AG04450 (cell line): ENCODE measurements around the gene ARMC9. TPM values are rescaled to one million over a fixed set of nuclear protein-coding genes. Genes with fewer than 3 reads are reported as not detected.
A peak's percentile ranks its signal among the peaks of the same experiment; 100 is the strongest.

Experiments used
- CTCF ChIA-PET: fragments of 300-600, 350-600 bp; formaldehyde crosslinking; extraction: SDS; loops from one replicate; lab custom pipeline; 2022; ENCODE audit warnings: antibody characterized with exemption, inconsistent platforms; lab: Charles Lee
- POLR2A ChIA-PET: fragments of 350-600 bp; formaldehyde crosslinking; extraction: SDS; loops from one replicate; lab custom pipeline; 2021; ENCODE audit warnings: antibody characterized with exemption, inconsistent platforms; lab: Yijun Ruan, JAX
- DNase-seq: peaks from one replicate; pipeline ENCODE4 v3.0.0-alpha.2; 2011; ENCODE audit warnings: low read depth, low spot score
- H3K27ac ChIP-seq: one replicate; pipeline ENCODE4 v1.5.1; 2012; ENCODE audit warnings: low read depth, low read length, control low read depth
- H3K27me3 ChIP-seq: one replicate; pipeline ENCODE4 v1.6.0; 2012; ENCODE audit warnings: low read length; ENCODE audit not compliant: control insufficient read depth, insufficient read depth
- H3K4me3 ChIP-seq: 2 replicates; pipeline ENCODE4 v1.5.1; 2011; ENCODE audit warnings: mild to moderate bottlenecking, low read depth, low read length, control low read depth
- H3K9me3 ChIP-seq: 2 replicates; pipeline ENCODE4 v1.5.1; 2012; ENCODE audit warnings: low read length; ENCODE audit not compliant: control insufficient read depth, insufficient read depth
- polyA plus RNA-seq: library from polyadenylated mRNA; depleted of rRNA; stranded (reverse); fragments of >200 nt; gene quantifications from 2 replicates; pipeline ENCODE4 v1.2.3, GENCODE V29; 2011
- TF ChIP-seq, protein P1 (sequence below): IDR thresholded peaks from 2 replicates; pipeline ENCODE4 v1.5.1; 2011; ENCODE audit warnings: low read depth, low read length, control low read depth, inconsistent platforms

Gene ARMC9
- polyA plus RNA-seq, 1 experiment: 49.4 TPM

- CTCF ChIA-PET: interaction anchor here (8.6 kb wide), 1 partner anchor 119 kb away, joined by 173 read pairs; no protein-coding TSS in a partner anchor
- Histone ChIP-seq H3K27me3 (no peaks in the 10 kb centered on the region), H3K4me3 (no peak overlapping the region), H3K27ac (no peak overlapping the region), H3K9me3 (no peaks in the 10 kb centered on the region)
- TF ChIP-seq, protein P1, sequence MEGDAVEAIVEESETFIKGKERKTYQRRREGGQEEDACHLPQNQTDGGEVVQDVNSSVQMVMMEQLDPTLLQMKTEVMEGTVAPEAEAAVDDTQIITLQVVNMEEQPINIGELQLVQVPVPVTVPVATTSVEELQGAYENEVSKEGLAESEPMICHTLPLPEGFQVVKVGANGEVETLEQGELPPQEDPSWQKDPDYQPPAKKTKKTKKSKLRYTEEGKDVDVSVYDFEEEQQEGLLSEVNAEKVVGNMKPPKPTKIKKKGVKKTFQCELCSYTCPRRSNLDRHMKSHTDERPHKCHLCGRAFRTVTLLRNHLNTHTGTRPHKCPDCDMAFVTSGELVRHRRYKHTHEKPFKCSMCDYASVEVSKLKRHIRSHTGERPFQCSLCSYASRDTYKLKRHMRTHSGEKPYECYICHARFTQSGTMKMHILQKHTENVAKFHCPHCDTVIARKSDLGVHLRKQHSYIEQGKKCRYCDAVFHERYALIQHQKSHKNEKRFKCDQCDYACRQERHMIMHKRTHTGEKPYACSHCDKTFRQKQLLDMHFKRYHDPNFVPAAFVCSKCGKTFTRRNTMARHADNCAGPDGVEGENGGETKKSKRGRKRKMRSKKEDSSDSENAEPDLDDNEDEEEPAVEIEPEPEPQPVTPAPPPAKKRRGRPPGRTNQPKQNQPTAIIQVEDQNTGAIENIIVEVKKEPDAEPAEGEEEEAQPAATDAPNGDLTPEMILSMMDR: no peak
- POLR2A ChIA-PET: no interaction called here
- DNase-seq: no peak
These were observed 96.9 kb downstream of the ARMC9 start for GRCh38 chr2:231295363-231295655.

GRCh38 chr2:231296401-231296974 is 98.1 kb downstream of the ARMC9 start:
- ChIA-PET POLR2A (interaction anchor here (1.0 kb wide), 1 partner anchor 116 kb away, joined by 10 read pairs; no protein-coding TSS in a partner anchor), CTCF (interaction anchor here (0.5 to 8.6 kb wide), 37 partner anchors 9 to 315 kb away, joined by 3 to 173 read pairs (median 5); no protein-coding TSS in a partner anchor)
- H3K9me3 ChIP-seq: no peaks in the 10 kb centered on the region
- H3K27ac ChIP-seq: no peak overlapping the region
- no peak overlapping the region for H3K4me3 ChIP-seq
- TF ChIP-seq, protein P1: no peak
- H3K27me3 ChIP-seq: no peaks in the 10 kb centered on the region
- DNase-seq: no peak

GRCh38 chr2:231297108-231297908 is 98.9 kb downstream of the ARMC9 start:
- Histone ChIP-seq H3K4me3 (no peak overlapping the region), H3K27ac (no peak overlapping the region), H3K9me3 (no peaks in the 10 kb centered on the region), H3K27me3 (no peaks in the 10 kb centered on the region)
- CTCF ChIA-PET: interaction anchor here (0.6 to 8.6 kb wide), 38 partner anchors 9 to 244 kb away, joined by 3 to 173 read pairs (median 5); no protein-coding TSS in a partner anchor
- POLR2A ChIA-PET: interaction anchor here (0.6 to 1.0 kb wide), 2 partner anchors 115 to 155 kb away, joined by 4 to 10 read pairs; no protein-coding TSS in a partner anchor
- TF ChIP-seq, protein P1: peak; percentile 85
- peak; percentile 37 for DNase-seq

DNA sequence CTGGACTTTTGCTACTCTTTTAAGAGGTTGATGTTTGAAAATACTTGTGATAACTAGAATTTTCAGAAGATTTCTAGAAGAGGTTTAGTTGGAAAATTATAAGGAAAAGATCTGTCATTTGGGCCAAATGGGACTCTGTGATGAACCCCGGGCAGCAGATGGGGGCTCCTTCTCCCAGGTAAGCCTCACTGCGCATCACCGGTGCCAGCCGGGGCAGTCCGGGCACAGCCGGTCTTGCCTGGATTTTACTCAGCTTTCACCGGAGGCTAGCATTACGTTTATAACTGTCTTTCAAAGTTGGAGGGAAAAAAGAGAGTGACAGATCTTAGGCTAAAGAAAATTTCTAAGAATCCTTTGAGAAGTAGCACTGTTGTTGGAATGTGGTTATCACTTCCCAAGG is 99.7 kb downstream of the ARMC9 start:
- ChIA-PET CTCF (interaction anchor here (1.0 to 8.6 kb wide), 12 partner anchors 8 to 160 kb away, joined by 3 to 173 read pairs (median 12); no protein-coding TSS in a partner anchor), POLR2A (no interaction called here)
- Histone ChIP-seq H3K4me3 (no peak overlapping the region), H3K27me3 (no peaks in the 10 kb centered on the region), H3K9me3 (no peaks in the 10 kb centered on the region), H3K27ac (no peak overlapping the region)
- TF ChIP-seq, protein P1: no peak
- DNase-seq: no peak

- CTCF ChIA-PET: interaction anchor here (3.3 to 8.6 kb wide), 2 partner anchors 115 to 153 kb away, joined by 57 to 173 read pairs; no protein-coding TSS in a partner anchor
- Histone ChIP-seq H3K27me3 (no peaks in the 10 kb centered on the region), H3K4me3 (no peak overlapping the region), H3K27ac (no peak overlapping the region), H3K9me3 (no peaks in the 10 kb centered on the region)
- TF ChIP-seq, protein P1: no peak
- no peak for DNase-seq
- POLR2A ChIA-PET: no interaction called here
These were observed 100.8 kb downstream of the ARMC9 start for GRCh38 chr2:231299267-231299666.
